NCI-H2196 (cell line): Measurements from ENCODE around the gene LBX1.

Experiments used
- DNase-seq: peaks from one replicate; lab custom pipeline; 2025; ENCODE audit not compliant: unreplicated experiment; lab: John Stamatoyannopoulos, UW

The LBX1 gene

GRCh38 chr10:101226491-101227428 is 2.5 kb downstream of the LBX1 start:
- DNase-seq = no peak

DNA sequence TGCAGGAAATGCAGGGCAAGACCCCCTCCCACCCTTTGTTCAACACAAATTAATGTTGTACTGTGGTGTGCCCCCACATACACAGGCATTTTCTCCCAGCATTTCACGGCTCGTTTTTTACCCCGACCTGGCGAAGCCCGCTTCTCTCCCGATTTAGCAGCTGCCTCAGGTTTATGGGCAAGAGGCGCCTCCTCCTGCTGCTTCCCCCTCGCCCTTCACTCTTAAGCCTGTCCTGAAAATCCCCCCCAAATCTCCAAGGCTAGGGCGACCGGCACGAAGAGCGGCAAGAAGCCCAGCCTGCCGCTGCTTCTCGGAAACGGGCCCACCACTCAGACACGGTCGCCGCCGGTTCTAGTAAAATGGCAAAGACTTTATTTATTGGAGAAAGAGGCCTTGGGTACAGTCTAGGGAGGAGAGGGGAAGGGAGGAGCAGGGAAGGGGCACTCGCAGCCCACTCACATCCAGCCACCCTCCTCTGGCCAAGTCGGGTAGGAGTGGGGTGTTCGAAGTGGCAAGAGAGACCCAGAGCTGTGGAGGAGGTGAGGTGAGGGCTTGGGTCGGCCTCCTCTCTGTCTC is 3.3 kb downstream of the LBX1 start:
- no peak for DNase-seq

GRCh38 chr10:101224910-101225823 is 4.1 kb downstream of the LBX1 start:
- no peak for DNase-seq

DNA sequence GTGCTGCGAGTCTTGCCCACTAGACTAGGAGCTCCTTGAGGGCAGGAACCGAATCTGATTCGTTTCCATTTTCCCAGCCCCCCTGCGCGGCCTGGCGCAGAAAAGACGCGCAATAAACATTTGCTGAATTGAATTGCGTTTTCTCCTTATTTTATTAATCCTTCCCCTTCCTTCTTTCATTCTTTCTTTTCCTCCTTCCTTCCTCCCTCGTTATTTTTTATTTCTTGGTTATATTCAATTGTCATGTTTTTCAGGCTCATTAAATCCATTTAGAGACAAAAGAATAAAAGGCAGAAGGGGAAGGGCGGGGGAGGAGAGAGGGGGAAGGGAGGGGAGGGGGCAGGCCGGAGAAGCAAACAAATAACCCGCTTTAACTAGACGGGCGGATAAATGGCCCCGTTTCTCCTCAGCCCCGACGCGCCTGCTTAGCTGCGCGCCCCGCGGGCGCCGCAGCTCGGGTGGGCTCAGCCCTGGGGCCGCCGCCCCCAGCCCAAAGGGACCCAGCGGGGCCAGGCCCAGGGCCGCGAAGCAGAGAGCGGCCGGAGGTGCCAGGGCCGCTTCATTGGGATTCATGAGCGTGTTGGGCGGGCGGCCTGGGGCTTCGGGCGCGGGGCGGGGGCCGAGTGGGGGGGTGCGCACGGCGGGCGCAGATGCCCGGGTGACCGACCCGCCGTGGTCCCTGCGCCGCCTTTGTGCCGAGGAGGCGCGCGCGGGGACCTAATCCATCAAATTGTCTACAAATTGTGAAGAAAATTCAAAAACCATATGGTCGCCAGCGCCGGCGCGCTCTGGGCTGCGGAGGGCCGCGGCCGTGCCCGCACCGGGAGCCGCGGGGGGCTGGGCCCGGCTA is 5.0 kb downstream of the LBX1 start:
- DNase-seq = no peak

DNA sequence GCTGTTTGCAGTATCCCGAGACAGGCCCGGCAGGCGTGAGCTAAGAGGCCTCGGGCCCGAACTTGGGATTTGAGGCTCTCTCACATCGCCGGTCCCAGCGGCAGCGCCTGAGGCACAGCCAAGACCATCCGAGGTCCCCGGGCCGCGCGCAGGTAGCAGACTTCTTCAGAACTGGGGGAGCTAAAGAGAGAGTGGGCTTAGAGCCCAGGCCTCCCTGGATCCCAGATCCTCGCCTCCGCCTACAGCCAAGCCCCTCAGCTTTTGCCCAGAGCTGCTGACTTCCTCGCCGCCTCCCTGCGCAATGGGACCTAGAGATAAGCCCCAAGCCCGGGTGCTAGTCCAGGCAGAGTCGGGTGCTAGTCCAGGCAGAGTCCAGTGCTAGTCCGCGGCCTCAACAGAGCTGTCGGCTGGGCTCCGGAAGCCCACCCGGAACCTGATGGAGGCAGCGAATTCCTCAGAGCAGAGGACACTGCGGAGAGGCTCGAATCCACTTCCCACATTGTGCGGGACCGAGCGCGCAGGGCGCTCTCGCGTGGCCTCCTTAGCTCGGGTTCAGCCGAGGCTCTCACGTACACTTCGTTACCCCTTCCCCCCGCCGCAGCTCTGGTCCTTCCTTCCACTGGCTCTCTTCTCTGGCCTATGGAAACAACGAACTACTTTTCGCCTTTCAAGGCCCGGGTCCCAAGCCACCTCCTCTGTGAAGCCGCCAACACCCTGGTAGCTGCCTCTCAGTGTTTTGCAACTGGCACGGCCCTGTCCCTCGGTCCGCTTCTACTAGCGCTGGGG is 5.8 kb downstream of the LBX1 start:
- DNase-seq = no peak

GRCh38 chr10:101222683-101223273 is 6.5 kb downstream of the LBX1 start:
- no peak for DNase-seq

DNA sequence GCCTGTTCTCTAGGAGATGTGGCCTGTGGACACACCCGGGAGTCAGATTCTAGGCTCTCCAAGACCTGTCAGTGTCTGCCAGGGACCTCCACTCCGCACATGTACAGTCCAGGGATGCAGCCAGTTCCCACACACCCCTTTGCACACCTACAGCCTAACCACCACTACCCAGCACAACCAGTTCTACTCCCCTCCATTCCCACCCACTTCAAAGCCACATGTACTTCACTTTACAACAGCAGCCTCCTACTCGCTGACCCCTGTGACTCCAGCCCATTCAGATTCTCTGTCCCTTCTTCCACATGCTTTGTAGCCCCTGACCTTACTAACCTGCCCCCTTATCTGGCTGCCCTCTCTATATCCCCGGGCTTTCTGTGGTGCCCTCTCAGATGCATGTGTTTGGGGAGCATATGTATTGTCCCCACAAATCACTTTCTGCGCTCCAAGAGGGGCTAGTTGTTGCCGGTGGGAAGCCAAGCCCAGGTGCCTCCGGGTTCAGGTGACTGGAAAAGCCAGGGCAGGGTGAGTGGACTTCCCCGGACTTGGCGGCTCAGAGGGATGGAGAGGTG is 7.2 kb downstream of the LBX1 start:
- DNase-seq = no peak

DNA sequence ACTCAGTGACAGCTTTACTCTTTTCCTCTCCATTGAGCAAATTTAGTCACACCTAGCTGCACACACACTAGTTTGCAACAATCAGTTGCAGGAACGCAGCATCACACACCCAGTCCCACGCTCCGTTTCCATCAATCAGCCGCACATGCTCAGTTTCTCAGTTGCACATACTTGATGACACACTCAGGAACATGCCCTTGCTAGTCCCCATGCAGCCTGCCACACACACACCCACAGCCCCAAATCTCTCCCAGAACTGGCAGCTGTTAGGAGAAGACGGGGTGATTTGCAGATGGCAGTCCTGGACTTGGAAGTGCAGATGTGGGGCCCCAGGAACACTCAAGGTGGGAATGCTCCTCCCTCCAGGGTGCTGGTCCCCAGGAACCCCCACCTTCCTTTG is 7.7 kb downstream of the LBX1 start:
- DNase-seq = no peak

DNA sequence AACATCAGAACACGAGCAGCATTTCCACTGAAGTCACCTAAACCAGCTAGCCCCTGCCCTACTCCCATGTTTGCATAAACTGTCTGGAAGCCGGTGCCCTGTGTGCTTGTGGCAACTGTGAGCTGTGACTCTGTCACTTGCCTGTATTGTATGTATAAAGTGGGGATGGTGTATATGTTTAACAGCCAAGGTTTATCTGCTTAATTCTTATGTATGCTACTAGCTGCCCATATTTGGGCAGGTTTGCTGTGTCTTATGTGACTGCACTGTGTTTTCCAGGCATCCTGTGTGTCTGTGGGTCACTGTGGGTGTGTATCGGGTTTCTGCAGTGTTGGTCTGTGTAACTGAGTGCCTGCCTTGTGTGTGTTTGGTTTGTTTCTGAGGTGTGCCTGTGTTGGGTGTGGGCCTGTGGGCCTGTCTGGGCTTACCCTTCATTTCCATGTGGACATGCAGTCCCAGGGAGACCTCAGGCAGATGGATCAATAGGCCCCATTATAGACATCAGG is 9.3 kb downstream of the LBX1 start:
- DNase-seq = no peak

GRCh38 chr10:101219139-101219945 is 9.9 kb downstream of the LBX1 start:
- no peak for DNase-seq

- DNase-seq = no peak
Measured at GRCh38 chr10:101218351-101219138, 10.7 kb downstream of the LBX1 start.

- DNase-seq = no peak
Measured at GRCh38 chr10:101217450-101218281, 11.6 kb downstream of the LBX1 start.

DNA sequence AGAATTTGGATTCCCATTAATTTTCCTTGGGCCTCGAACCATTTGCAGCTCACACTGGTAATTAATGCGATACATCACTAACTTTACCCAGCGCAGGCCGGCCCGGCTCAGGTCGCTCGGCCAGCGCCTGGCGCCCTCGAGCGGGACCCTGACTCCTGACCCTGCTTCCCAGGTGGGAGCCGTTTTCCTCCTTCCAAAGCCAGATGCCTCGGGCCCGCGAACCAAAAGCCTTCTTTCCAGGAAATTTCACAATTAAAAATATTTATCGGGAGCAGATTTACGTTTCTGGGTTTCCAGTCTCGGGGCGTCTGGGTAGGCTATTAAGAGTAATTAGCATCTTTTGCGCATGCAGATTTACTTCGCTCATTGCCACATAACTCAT is 12.2 kb downstream of the LBX1 start:
- DNase-seq = no peak

- no peak for DNase-seq
Measured at GRCh38 chr10:101216207-101217043, 12.8 kb downstream of the LBX1 start.

GRCh38 chr10:101215397-101216206 is 13.7 kb downstream of the LBX1 start:
- no peak for DNase-seq
